HG03460 (cell line): ENCODE data around the gene HES7.
A peak's percentile ranks its signal among the peaks of the same experiment; 100 is the strongest.
"Not testable (repeated sequence)": the region's sequence is repeated elsewhere in the genome, so short reads cannot be mapped to it uniquely, and the experiment has no call there.

Source experiments
- ATAC-seq: cut with Tn5 transposase; IDR thresholded peaks from one replicate; pipeline ENCODE4 v1.9.1; 2021; ENCODE audit not compliant: unreplicated experiment

Gene HES7

GRCh38 chr17:8124350-8125153 lies 646 bp upstream of the HES7 start:
- ATAC-seq: no peak

DNA sequence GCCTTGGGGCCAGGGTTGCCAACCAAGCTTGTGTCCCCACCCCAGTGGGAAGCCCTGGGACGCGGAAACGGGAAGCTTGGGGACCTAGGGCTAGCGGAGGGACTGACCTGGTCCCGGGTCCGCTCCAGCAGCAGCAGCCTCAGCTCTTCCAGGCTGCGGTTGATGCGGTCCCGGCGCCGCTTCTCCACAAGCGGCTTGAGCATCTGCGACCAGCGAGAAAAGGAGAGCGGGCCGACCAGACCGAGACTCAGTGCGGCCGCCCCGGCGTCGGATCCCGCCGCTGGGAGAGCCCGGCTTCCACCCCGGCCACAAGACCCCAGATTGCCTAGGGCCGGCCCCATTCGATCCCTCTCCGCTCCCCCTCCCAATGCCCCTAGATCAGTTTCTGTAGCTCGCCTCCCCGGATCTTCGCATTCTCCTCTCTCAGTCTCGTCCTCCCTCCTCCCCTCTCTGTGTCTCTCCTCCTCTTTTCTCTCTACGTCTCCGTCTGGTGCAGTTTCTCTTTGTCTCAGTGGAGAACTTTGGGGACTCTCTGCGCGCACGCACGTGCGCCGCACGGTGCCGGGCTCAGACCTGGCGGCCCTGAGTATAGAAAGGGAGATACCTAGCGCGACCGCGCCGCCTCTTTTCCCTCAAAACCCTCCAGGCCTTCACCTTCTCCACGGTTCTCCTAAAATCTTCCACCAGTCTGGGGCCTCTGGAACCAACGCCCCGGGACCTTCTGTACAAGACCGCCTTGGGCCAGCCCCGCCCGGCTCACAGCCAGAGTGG lies 797 bp downstream of the HES7 start:
- ATAC-seq: no peak

- ATAC-seq: no peak
Measured at GRCh38 chr17:8122422-8122923, 1.4 kb downstream of the HES7 start.

- peak; percentile 28 for ATAC-seq
Measured at GRCh38 chr17:8121681-8122421, 2.1 kb downstream of the HES7 start.

- ATAC-seq: peak; percentile 3
Measured at GRCh38 chr17:8121407-8121680, 2.6 kb downstream of the HES7 start.

- no peak for ATAC-seq
Measured at GRCh38 chr17:8120520-8121406, 3.1 kb downstream of the HES7 start.

- ATAC-seq: peak; percentile 26
Measured at GRCh38 chr17:8119581-8120519, 4.1 kb downstream of the HES7 start.

DNA sequence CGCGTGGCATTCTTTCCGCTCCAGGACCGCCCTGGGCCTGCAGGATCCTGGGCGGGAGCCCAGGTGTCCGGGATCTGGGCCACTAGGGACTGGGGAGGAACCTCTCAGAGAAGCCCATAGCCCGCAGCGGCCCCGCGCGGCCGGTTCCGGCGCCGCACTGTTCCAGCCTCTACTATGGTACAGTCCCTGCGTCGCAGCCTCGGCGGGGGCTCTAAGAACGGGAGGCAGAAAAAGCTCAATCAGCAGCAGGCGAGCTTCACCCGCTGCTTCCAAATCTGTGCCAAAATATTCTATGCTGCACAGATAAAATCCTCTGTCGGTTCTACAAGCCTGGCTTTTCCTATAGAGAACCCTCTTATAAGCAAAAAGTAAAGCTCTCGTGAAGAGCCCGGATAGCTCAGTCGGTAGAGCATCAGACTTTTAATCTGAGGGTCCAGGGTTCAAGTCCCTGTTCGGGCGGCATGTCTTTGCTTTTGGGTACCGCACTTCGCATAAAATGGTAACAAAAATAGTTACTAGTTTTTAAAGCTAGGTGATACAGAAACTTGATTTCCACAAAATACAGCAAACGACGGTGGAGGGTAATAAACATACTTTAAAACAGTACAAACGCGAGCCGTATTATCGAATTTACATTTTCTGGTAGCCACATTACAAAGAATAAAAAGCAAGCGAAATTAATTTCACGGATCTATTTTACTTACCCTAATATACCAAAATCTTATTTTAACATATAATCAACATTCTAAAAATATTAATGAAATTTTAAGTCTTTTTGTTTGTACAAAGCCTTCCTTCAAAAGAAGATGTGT lies 4.9 kb downstream of the HES7 start:
- ATAC-seq: peak; percentile 38

GRCh38 chr17:8117980-8118768 lies 5.7 kb downstream of the HES7 start, which contains the start of gene ALOXE3:
TSS of gene ALOXE3 (minus strand) at chr17:8118514. CDS start at chr17:8117990, 524 bp downstream.
- no peak for ATAC-seq

GRCh38 chr17:8117367-8117979 lies 6.4 kb downstream of the HES7 start:
- ATAC-seq: no peak

DNA sequence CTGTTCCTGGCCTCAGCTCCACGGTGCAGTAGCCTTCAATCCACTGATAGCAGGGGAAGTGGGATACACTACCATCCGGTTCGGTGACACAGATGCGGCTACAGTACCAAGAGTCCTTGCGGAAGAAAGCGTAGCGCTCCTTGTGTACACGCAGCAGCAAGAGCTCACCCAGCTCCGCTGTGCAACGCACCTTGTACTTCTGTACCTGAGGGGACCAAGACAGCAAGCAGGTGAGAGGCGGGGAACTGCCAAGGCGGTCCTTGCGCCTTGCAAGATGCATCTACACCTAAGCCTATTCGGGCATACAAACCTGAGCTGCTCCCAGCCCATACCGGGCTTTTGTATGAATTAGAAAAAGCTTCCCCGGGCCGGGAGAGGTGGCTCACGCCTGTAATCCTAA lies 7.1 kb downstream of the HES7 start:
- ATAC-seq: no peak

DNA sequence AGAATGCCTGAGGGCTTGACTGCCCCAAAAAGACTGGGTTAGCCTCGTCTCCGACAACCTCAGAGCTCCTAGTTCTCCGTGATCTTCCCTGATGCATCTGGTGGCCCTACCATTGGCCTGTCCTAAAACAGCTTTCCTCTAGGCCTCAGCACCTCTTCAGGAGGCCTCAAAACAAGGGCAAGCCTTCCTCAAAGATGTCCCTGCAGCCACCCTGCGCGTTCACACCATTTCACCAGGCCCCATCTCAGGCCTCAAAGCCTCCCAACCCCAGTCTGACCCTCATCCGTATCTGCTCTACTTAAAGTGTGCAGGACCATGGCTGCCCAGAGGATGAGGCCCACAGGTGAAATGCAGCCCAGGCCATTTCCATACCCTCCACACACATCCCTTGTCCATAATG lies 13.0 kb downstream of the HES7 start:
- no peak for ATAC-seq

DNA sequence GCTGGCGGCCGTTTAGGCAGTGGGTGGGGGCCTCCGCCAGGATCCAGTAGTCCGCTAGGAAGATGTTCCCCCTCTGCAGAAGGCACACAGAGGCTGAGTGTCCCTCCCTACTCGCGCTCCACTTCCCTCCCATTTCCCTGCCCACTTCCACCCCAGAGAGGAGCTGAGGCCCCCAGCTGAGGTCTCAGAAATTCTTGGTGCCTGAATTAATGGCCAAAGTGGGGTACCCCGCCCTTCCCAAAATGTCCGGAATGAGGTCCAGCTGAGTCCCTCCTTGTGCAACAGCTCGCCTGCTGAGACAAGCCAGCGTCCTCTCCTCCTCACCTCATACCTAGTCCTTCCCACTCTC lies 13.5 kb downstream of the HES7 start:
- ATAC-seq: no peak

- no peak for ATAC-seq
Measured at GRCh38 chr17:8109661-8110455, 14.0 kb downstream of the HES7 start.

- ATAC-seq: no peak
Measured at GRCh38 chr17:8108972-8109660, 14.8 kb downstream of the HES7 start.

DNA sequence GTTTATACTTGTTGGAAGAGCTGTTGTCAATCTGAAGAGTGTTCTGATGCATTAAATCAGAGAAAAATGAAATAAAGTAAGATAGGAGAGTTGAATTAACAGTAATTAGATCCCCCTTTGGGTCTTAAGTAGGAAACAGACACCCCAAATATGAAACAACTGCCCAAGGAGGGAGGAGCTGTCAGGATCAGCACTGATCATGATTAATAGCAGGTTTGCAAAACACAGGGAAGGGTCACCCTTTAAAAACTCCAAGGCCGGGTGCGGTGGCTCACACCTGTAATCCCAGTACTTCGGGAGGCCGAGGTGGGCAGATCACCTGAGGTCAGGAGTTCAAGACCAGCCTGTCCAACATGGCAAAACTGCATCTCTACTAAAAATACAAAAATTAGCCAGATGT lies 16.9 kb downstream of the HES7 start:
- ATAC-seq: not testable (repeated sequence)
